Left renal cortex interstitium (tissue), 4 donors: ENCODE results near the gene FTH1. TPM values are rescaled to one million over a fixed set of nuclear protein-coding genes. Genes with fewer than 3 reads are reported as not detected.
A peak's percentile ranks its signal among the peaks of the same experiment; 100 is the strongest.
"Not testable (repeated sequence)": the region's sequence is repeated elsewhere in the genome, so short reads cannot be mapped to it uniquely, and the experiment has no call there.

ENCODE experiments used
- DNase-seq, 4 donors: peaks; one replicate each; pipeline ENCODE4 v3.0.0-alpha.2; 2013; ENCODE audit warnings: low read depth in 4 of 4, low spot score in 2 of 4, missing footprints in 1 of 4
- polyA plus RNA-seq, 4 donors: library from polyadenylated mRNA; unstranded; fragments of 120-200 nt; gene quantifications; one replicate each; pipeline ENCODE4 v1.2.1, GENCODE V29; 2013; ENCODE audit not compliant: insufficient read length in 4 of 4

The FTH1 gene
- polyA plus RNA-seq, 4 donors: 2,075 to 2,330 (median 2,257) TPM

- DNase-seq: not testable (repeated sequence)
Measured at GRCh38 chr11:61964666-61965271, 2.7 kb downstream of the FTH1 start.

GRCh38 chr11:61964058-61964665, 3.3 kb downstream of the FTH1 start:
- DNase-seq: no peak

- DNase-seq: no peak
Measured at GRCh38 chr11:61963282-61964057, 4.0 kb downstream of the FTH1 start.

GRCh38 chr11:61963016-61963281, 4.5 kb downstream of the FTH1 start:
- DNase-seq: no peak

GRCh38 chr11:61962213-61963015, 5.0 kb downstream of the FTH1 start:
- no peak for DNase-seq

GRCh38 chr11:61961570-61962212, 5.7 kb downstream of the FTH1 start:
- no peak for DNase-seq

GRCh38 chr11:61960532-61960931, 6.9 kb downstream of the FTH1 start:
- DNase-seq: no peak

GRCh38 chr11:61959678-61960077, 7.8 kb downstream of the FTH1 start:
- DNase-seq: no peak

GRCh38 chr11:61959114-61959513, 8.3 kb downstream of the FTH1 start:
- DNase-seq: no peak

GRCh38 chr11:61958590-61958989, 8.8 kb downstream of the FTH1 start:
- DNase-seq: no peak

- DNase-seq: no peak
Measured at GRCh38 chr11:61957021-61957770, 10.2 kb downstream of the FTH1 start.

GRCh38 chr11:61956191-61957020, 11.0 kb downstream of the FTH1 start:
- DNase-seq: no peak

GRCh38 chr11:61955422-61956135, 11.9 kb downstream of the FTH1 start:
- no peak for DNase-seq

GRCh38 chr11:61954851-61955421, 12.5 kb downstream of the FTH1 start:
- peak in 1 of 4 donors; percentile 39 for DNase-seq

GRCh38 chr11:61954106-61954850, 13.2 kb downstream of the FTH1 start:
- no peak for DNase-seq

GRCh38 chr11:61953632-61954031, 13.8 kb downstream of the FTH1 start:
- DNase-seq: not testable (repeated sequence)

- DNase-seq: no peak
Measured at GRCh38 chr11:61952882-61953281, 14.6 kb downstream of the FTH1 start.
